ENCODE measurements around the gene PAPSS1.

PAPSS1 gene

GRCh38 chr4:107615809-107616208 lies 104.2 kb downstream of the PAPSS1 start:
- H3K27me3 ChIP-seq: no peaks in the 10 kb centered on the region
- 0 out of 2 replicates have a peak, but pooled peaks cover 5% of the 10 kb centered on the region for H3K4me1 ChIP-seq
- H3K9me3 ChIP-seq: no peaks in the 10 kb centered on the region
- DNase-seq: no peak
- TF ChIP-seq CTCF (IDR thresholded peaks at IDR 0.05; ENCODE audit: low read depth, low read length): no peak
- H3K4me3 ChIP-seq (ENCODE audit: low read depth, low read length): no peak overlapping the region
- H3K36me3 ChIP-seq: no peaks in the 10 kb centered on the region

- no peaks in the 10 kb centered on the region for H3K9me3 ChIP-seq
- no peak for TF ChIP-seq CTCF (IDR thresholded peaks at IDR 0.05; ENCODE audit: low read depth, low read length)
- no peaks in the 10 kb centered on the region for H3K36me3 ChIP-seq
- no peak for DNase-seq
- H3K27me3 ChIP-seq: no peaks in the 10 kb centered on the region
- H3K4me3 ChIP-seq (ENCODE audit: low read depth, low read length): no peak overlapping the region
- no peaks in the 10 kb centered on the region for H3K4me1 ChIP-seq
These were observed 116.6 kb downstream of the PAPSS1 start for GRCh38 chr4:107603430-107603829.

DNA sequence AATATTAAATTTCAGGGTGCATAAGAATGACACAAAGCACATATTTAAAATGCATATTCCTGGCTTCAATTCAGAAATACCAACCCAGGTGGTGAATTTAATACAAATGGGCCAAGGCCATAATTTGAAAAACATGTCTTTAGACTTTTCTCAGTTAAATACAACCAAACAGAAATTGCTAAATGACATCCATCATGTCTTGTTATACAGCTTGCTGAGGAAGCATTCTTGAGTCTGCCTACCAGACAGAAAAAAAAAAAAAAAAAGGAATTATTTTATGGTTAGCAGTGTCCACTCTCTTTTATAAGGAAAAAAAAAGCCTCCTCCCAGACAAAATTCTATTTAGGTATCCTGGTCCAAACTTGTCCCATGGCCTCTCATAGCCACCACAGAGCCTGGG lies 119.1 kb downstream of the PAPSS1 start:
- H3K4me3 ChIP-seq (ENCODE audit: low read depth, low read length): no peak overlapping the region
- H3K9me3 ChIP-seq: no peaks in the 10 kb centered on the region
- H3K36me3 ChIP-seq: no peaks in the 10 kb centered on the region
- no peak for DNase-seq
- TF ChIP-seq CTCF (IDR thresholded peaks at IDR 0.05; ENCODE audit: low read depth, low read length): no peak
- no peaks in the 10 kb centered on the region for H3K4me1 ChIP-seq
- no peaks in the 10 kb centered on the region for H3K27me3 ChIP-seq

DNA sequence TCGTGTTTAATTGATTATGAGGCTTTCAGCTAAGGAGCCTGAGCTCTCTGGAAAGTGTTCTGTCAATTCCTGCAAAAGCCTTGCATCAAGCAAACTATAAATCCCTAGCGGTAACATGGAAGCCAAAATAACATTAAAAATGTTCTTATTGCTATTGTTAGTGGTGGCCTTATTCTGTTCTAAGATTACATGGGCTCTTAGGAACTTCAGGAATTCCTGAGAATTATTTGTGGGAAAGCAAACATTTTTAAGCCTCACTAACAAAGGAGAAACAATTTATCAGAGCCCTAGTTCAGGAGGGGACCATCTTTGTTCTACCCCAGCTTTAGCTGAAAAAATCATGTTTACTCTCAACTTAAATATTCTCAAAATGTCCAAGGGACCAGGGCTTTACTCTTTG lies 119.6 kb downstream of the PAPSS1 start:
- no peaks in the 10 kb centered on the region for H3K36me3 ChIP-seq
- no peaks in the 10 kb centered on the region for H3K4me1 ChIP-seq
- H3K27me3 ChIP-seq: no peaks in the 10 kb centered on the region
- TF ChIP-seq CTCF (IDR thresholded peaks at IDR 0.05; ENCODE audit: low read depth, low read length): no peak
- no peaks in the 10 kb centered on the region for H3K9me3 ChIP-seq
- no peak for DNase-seq
- H3K4me3 ChIP-seq (ENCODE audit: low read depth, low read length): no peak overlapping the region

DNA sequence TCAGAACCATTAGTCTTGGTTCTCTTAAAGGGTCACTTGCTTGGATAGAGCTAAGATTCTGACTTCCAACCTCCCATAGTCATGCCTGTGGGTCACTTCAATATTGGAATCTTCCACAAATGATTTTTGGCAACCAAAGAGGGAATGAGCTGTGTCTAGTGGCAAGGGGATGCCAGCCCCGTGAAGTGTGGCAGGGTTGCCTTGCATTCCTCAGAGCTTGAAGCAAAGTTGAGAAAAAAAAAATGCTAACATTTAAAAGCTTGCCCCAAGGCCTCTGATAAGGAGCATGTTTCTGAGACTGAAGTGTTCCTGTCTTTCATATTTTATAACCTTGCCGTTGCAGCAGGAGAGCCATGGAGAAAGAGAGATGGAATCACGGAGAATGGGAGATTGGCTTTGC lies 120.2 kb downstream of the PAPSS1 start:
- Histone ChIP-seq H3K27me3 (no peaks in the 10 kb centered on the region), H3K36me3 (no peaks in the 10 kb centered on the region), H3K4me3 (ENCODE audit: low read depth, low read length) (no peak overlapping the region), H3K4me1 (no peaks in the 10 kb centered on the region), H3K9me3 (no peaks in the 10 kb centered on the region)
- DNase-seq: no peak
- no peak for TF ChIP-seq CTCF (IDR thresholded peaks at IDR 0.05; ENCODE audit: low read depth, low read length)

DNA sequence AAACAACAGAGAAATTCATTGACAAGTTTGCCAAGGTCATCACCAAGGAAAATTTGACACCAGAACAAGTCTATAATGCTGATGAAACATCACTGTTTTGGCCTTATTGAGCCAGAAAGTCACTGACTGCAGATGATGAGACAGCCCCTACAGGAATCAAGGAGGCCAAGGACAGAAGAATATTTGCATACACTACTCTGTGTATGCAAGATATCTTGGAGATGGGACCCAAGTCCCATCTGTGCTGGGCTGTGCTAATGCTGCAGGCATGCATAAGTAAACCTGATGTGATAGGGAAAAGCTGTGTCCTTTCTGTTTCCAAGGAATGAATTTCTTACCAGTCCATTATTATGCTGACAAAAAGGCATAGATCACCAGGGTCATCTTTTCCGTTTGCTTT lies 126.8 kb downstream of the PAPSS1 start:
- no peak overlapping the region for H3K4me3 ChIP-seq (ENCODE audit: low read depth, low read length)
- no peak for TF ChIP-seq CTCF (IDR thresholded peaks at IDR 0.05; ENCODE audit: low read depth, low read length)
- DNase-seq: no peak
- no peaks in the 10 kb centered on the region for H3K36me3 ChIP-seq
- H3K4me1 ChIP-seq: no peaks in the 10 kb centered on the region
- H3K27me3 ChIP-seq: no peaks in the 10 kb centered on the region
- H3K9me3 ChIP-seq: no peaks in the 10 kb centered on the region
